Body of pancreas (tissue), 4 donors: ENCODE results near the gene SURF1. TPM values are rescaled to one million over a fixed set of nuclear protein-coding genes. Genes with fewer than 3 reads are reported as not detected.

ENCODE experiments used
- ATAC-seq: fragments of 150-250 bp; one replicate; pipeline ENCODE4 v1.9.1; 2016
- DNase-seq, 4 donors: peaks; one replicate each; pipeline ENCODE4 v3.0.0-alpha.2; 2019
- H3K27ac ChIP-seq, 4 donors: fragments of 200-600 bp; sonication (generic); 1 replicate in 3 of 4; 2 replicates in 1 of 4; pipeline versions ENCODE4 v1.5.1 to v1.6.1; 2016 to 2019; ENCODE audit warnings: mild to moderate bottlenecking in 1 of 4, mixed read lengths in 1 of 4, moderate library complexity in 1 of 4
- H3K27me3 ChIP-seq, 2 donors: fragments of 200-600 bp; sonication (generic); one replicate each; pipeline ENCODE4 v1.6.0; 2016; ENCODE audit warnings: mild to moderate bottlenecking in 1 of 2
- H3K36me3 ChIP-seq, 2 donors: fragments of 200-600 bp; sonication (generic); replicated peaks in 1 of 2; 2 replicates each; pipeline ENCODE4 v1.5.1; 2016; ENCODE audit warnings: low read depth in 2 of 2; ENCODE audit not compliant: insufficient read depth in 1 of 2
- H3K4me1 ChIP-seq: fragments of 200-600 bp; sonication (generic); one replicate; pipeline ENCODE4 v1.6.0; 2016
- H3K4me3 ChIP-seq, 2 donors: fragments of 200-600 bp; sonication (generic); 1 replicate in 1 of 2; 2 replicates in 1 of 2; pipeline ENCODE4 v1.5.1; 2016 to 2019
- H3K9me3 ChIP-seq, 3 donors: fragments of 200-600 bp; sonication (generic); 1 replicate in 2 of 3; 2 replicates in 1 of 3; pipeline ENCODE4 v1.5.1; 2016
- POLR2A ChIP-seq, 3 donors: fragments of 450-650 bp; IDR thresholded peaks; one replicate each; pipeline ENCODE4 v1.6.1; 2016; ENCODE audit warnings: antibody characterized with exemption in 3 of 3, mild to moderate bottlenecking in 2 of 3
- WGBS, 2 donors: methylation state at CpG; one replicate each; pipeline ENCODE4 v1.1.5; 2017; 5-methylcytosine and 5-hydroxymethylcytosine counted together
- intact Hi-C: fragments of 100-400 bp; cut with DNase I; formaldehyde crosslinking; loops from one replicate; pipeline ENCODE4 v1.15.1; 2023
- total RNA-seq, 2 donors: library from RNA; depleted of rRNA; stranded (reverse); fragments of >200 nt; gene quantifications; one replicate each; pipeline ENCODE4 v1.1.0, GENCODE V29; 2016
- TF ChIP-seq, protein P1 (sequence below), 7 experiments: fragments of 450-650 bp in 4 of 7; fragments of 200-600 bp in 3 of 7; sonication (generic) in 3 of 7; IDR thresholded peaks; one replicate each; pipeline ENCODE4 v1.5.1; 2016 to 2019; ENCODE audit warnings: antibody characterized with exemption in 7 of 7

The SURF1 gene
- total RNA-seq, 2 donors from 2014 or later = 31.0 to 43.1 TPM

DNA sequence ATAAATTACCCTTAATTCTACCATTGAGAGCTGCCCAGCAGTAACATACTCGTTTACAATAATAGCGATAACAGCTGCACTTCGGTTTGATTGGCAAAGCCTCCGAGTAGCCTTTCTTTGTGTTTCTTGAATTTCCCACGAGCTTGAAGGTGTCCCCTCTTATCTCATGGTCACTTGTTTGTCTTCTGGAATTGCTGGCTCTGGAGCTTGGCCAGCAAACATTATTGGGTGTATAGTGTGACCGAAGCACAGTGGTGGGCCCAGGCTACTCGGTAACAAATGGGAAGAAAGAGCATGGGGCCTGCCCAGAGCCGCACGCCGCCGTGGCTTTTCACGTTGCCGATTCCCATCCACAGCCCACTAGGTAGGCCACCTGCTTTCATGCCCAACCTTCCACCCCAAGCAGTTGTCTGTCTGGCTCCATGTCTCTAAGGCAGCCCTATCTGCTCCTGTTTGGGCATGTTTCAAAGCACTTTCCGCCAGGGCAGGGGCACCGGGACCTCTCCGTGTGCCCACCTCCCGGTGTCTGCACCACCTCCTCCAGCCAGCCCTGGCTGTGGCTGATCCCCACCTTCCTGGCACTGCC lies 28.5 kb upstream of the SURF1 start:
- Histone ChIP-seq H3K4me3 (no peak overlapping the region), H3K27me3 (no peaks in the 10 kb centered on the region), H3K4me1 (no peaks in the 10 kb centered on the region), H3K27ac (no peak overlapping the region), H3K36me3 (no peaks in the 10 kb centered on the region), H3K9me3 (no peaks in the 10 kb centered on the region)
- intact Hi-C loops = no loop called here
- no peak for TF ChIP-seq POLR2A (IDR thresholded peaks at IDR 0.05)
- TF ChIP-seq, protein P1, sequence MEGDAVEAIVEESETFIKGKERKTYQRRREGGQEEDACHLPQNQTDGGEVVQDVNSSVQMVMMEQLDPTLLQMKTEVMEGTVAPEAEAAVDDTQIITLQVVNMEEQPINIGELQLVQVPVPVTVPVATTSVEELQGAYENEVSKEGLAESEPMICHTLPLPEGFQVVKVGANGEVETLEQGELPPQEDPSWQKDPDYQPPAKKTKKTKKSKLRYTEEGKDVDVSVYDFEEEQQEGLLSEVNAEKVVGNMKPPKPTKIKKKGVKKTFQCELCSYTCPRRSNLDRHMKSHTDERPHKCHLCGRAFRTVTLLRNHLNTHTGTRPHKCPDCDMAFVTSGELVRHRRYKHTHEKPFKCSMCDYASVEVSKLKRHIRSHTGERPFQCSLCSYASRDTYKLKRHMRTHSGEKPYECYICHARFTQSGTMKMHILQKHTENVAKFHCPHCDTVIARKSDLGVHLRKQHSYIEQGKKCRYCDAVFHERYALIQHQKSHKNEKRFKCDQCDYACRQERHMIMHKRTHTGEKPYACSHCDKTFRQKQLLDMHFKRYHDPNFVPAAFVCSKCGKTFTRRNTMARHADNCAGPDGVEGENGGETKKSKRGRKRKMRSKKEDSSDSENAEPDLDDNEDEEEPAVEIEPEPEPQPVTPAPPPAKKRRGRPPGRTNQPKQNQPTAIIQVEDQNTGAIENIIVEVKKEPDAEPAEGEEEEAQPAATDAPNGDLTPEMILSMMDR (IDR thresholded peaks at IDR 0.05) = no peak
- DNase-seq = no peak
- 70 to 74% methylated on average over 15 to 17 of the region's 17 CpGs for WGBS, 2 donors
- ATAC-seq = no peak

DNA sequence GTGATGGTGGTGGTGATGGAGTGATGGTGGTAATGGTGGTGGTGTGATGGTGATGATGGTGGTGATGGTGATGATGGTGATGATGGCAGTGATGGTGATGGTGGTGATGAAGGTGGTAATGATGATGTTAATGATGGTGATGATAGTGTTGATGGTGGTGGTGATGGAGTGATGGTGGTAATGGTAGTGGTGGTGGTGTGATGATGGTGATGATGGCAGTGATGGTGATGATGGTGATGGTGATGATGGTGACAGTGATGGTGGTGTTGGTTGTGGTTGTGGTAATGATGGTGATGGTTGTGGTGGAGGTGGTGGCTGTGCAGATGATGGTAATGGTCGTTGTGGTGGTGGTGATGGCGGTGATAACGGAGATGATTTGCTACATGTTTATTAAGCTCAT lies 27.2 kb upstream of the SURF1 start:
- intact Hi-C loops = no loop called here
- no peak overlapping the region for H3K4me3 ChIP-seq
- ATAC-seq = no peak
- H3K27ac ChIP-seq = no peak overlapping the region
- TF ChIP-seq POLR2A (IDR thresholded peaks at IDR 0.05) = no peak
- TF ChIP-seq, protein P1 (IDR thresholded peaks at IDR 0.05) = no peak
- H3K9me3 ChIP-seq = no peaks in the 10 kb centered on the region
- WGBS, 2 donors = 91 to 95% methylated on average over 3 of the region's 3 CpGs
- H3K27me3 ChIP-seq = no peaks in the 10 kb centered on the region
- no peaks in the 10 kb centered on the region for H3K36me3 ChIP-seq
- H3K4me1 ChIP-seq = no peaks in the 10 kb centered on the region
- DNase-seq = no peak

DNA sequence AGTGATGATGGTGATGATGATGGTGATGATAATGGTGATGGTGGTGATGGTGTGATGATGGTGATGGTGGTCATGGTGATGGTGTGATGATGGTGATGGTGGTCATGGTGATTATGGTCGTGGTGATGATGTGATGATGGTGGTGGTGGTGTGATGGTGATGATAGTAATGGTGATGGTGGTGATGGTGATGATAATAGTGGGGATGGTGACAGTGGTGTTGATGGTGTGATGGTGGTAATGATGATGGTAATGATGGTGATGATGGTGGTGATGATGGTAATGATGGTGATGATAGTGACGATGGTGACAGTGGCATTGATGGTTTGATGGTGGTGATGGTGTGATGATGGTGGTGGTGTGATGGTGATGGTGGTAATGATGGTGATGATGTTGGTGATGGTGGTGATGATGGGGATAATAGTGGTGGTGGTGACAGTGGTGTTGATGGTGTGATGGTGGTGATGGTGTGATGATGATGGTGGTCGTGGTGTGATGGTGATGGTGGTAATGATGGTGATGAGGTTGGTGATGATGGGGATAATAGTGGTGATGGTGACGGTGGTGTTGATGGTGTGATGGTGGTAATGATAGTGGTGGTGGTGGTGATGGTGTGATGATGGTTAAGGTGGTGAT lies 26.3 kb upstream of the SURF1 start:
- no peaks in the 10 kb centered on the region for H3K9me3 ChIP-seq
- no peak for TF ChIP-seq POLR2A (IDR thresholded peaks at IDR 0.05)
- TF ChIP-seq, protein P1 (IDR thresholded peaks at IDR 0.05) = no peak
- H3K4me3 ChIP-seq = no peak overlapping the region
- no peaks in the 10 kb centered on the region for H3K27me3 ChIP-seq
- intact Hi-C loops = no loop called here
- DNase-seq = no peak
- H3K27ac ChIP-seq = no peak overlapping the region
- no peaks in the 10 kb centered on the region for H3K4me1 ChIP-seq
- 79 to 90% methylated on average over 4 of the region's 4 CpGs for WGBS, 2 donors
- no peak for ATAC-seq
- H3K36me3 ChIP-seq = no peaks in the 10 kb centered on the region

DNA sequence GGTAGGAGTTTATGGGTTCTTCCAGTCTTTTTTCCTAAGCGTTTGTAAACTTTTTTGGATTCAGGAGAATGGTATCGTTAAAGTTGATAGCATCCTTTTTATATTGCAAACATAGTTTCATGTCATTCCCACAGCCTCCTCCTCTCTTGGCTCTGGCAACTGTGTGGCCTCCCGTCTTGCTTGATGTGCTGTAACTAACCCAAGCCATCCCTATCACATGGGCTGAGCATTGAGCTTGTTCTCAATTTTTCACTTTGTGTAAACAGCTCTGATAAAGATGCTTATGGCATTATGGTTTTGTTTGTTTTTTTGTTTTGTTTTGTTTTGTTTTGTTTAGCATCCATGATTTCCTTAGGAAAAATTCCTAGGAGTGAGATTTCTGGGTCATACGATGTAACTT lies 24.4 kb upstream of the SURF1 start:
- no peak overlapping the region for H3K4me3 ChIP-seq
- H3K27me3 ChIP-seq = no peaks in the 10 kb centered on the region
- peaks cover 10% of the 10 kb centered on the region for H3K4me1 ChIP-seq
- DNase-seq = no peak
- H3K27ac ChIP-seq = no peak overlapping the region
- 89 to 91% methylated on average over 4 of the region's 4 CpGs for WGBS, 2 donors
- no peak for ATAC-seq
- intact Hi-C loops = no loop called here
- TF ChIP-seq POLR2A (IDR thresholded peaks at IDR 0.05) = no peak
- TF ChIP-seq, protein P1 (IDR thresholded peaks at IDR 0.05) = no peak
- no peaks in the 10 kb centered on the region for H3K36me3 ChIP-seq
- H3K9me3 ChIP-seq = no peaks in the 10 kb centered on the region
